HCT116 (cell line): ENCODE measurements around the gene GPR176. TPM values are rescaled to one million over a fixed set of nuclear protein-coding genes. Genes with fewer than 3 reads are reported as not detected.

ENCODE experiments used
- ATAC-seq: fragments of 200-7000 bp; cut with Tn5 transposase; 2 replicates; pipeline ENCODE4 v1.9.1; 2020; ENCODE audit warnings: mild to moderate bottlenecking, moderate library complexity
- BruUV-seq: library from RNA; stranded (reverse); fragments of 400-500 nt; replicated peaks from 2 replicates; lab custom pipeline; 2021; lab: Mats Ljungman, UMichigan
- CTCF ChIA-PET: fragments of 300-600 bp; sonication (Branson Sonifier 250); formaldehyde crosslinking; loops from one replicate; lab custom pipeline; 2021; ENCODE audit warnings: antibody characterized with exemption; lab: Charles Lee
- POLR2A ChIA-PET: fragments of 300-600, 350-600 bp; sonication (Branson Sonifier 250); formaldehyde crosslinking; loops from one replicate; lab custom pipeline; 2021; ENCODE audit warnings: antibody characterized with exemption; lab: Charles Lee
- RAD21 ChIA-PET, 2 experiments: fragments of 300-600 bp; sonication (Branson Sonifier 250); formaldehyde crosslinking; loops; one replicate each; lab custom pipeline; 2023; ENCODE audit warnings: low total read pairs in 2 of 2; ENCODE audit not compliant: uncharacterized antibody in 2 of 2, unreplicated experiment in 2 of 2, low non-redundant PET in 1 of 2; lab: Charles Lee
- DNase-seq: peaks from one replicate; pipeline ENCODE4 v3.0.0-alpha.2; 2010; ENCODE audit warnings: low read depth, low spot score
- H2AFZ ChIP-seq: fragments of 200-600 bp; shearing (Covaris generic), sonication (generic); 2 replicates; pipeline ENCODE4 v1.6.1; 2017; ENCODE audit warnings: low read depth, mixed run types, mixed read lengths, antibody characterized with exemption, low read length; ENCODE audit not compliant: poor library complexity, severe bottlenecking
- H3K27ac ChIP-seq: 2 replicates; pipeline ENCODE4 v1.5.1; 2012; ENCODE audit warnings: low read depth, low read length
- H3K27me3 ChIP-seq: fragments of 200-600 bp; sonication (generic); 2 replicates; pipeline ENCODE4 v1.6.1; 2016; ENCODE audit warnings: mixed run types, low read length, mixed read lengths; ENCODE audit not compliant: insufficient read depth
- H3K36me3 ChIP-seq, 2 experiments: fragments of 200-500 bp in 1 of 2; fragments of 200-600 bp in 1 of 2; sonication (Bioruptor generic) in 1 of 2; sonication (generic) in 1 of 2; 2 replicates each; pipeline versions ENCODE4 v1.5.1 to v1.6.1; 2014 to 2016; ENCODE audit warnings: low read length in 2 of 2, inconsistent platforms in 1 of 2, mixed read lengths in 1 of 2, mixed run types in 1 of 2; ENCODE audit not compliant: insufficient read depth in 2 of 2, control insufficient read depth in 1 of 2
- H3K4me1 ChIP-seq, 2 experiments: fragments of 200-600 bp in 1 of 2; sonication (generic) in 1 of 2; 2 replicates each; pipeline versions ENCODE4 v1.5.1 to v1.6.1; 2012 to 2017; ENCODE audit warnings: low read length in 2 of 2, inconsistent platforms in 1 of 2, mild to moderate bottlenecking in 1 of 2, mixed read lengths in 1 of 2, mixed run types in 1 of 2, moderate library complexity in 1 of 2; ENCODE audit not compliant: insufficient read depth in 2 of 2, control insufficient read depth in 1 of 2
- H3K4me2 ChIP-seq: fragments of 200-600 bp; sonication (generic); 2 replicates; pipeline ENCODE4 v1.6.1; 2017; ENCODE audit warnings: mixed run types, low read length, mixed read lengths
- H3K4me3 ChIP-seq, 2 experiments: fragments of 200-600 bp in 1 of 2; sonication (generic) in 1 of 2; replicated peaks in 1 of 2; 2 replicates each; pipeline ENCODE4 v1.5.1; 2011 to 2016; ENCODE audit warnings: low read length in 2 of 2, control low read depth in 1 of 2, low read depth in 1 of 2, mild to moderate bottlenecking in 1 of 2, mixed read lengths in 1 of 2, mixed run types in 1 of 2
- H3K79me2 ChIP-seq: fragments of 200-600 bp; sonication (generic); 2 replicates; pipeline ENCODE4 v1.6.1; 2017; ENCODE audit warnings: mild to moderate bottlenecking, mixed run types, low read length, moderate library complexity, mixed read lengths; ENCODE audit not compliant: insufficient read depth
- H3K9ac ChIP-seq: fragments of 200-600 bp; sonication (generic); 2 replicates; pipeline ENCODE4 v1.6.1; 2016; ENCODE audit warnings: low read length, mixed read lengths
- H3K9me2 ChIP-seq: fragments of 200-600 bp; sonication (generic), shearing (Covaris generic); 2 replicates; pipeline ENCODE4 v1.6.1; 2017; ENCODE audit warnings: mixed run types, mild to moderate bottlenecking, moderate library complexity; ENCODE audit not compliant: insufficient read depth
- H3K9me3 ChIP-seq, 2 experiments: fragments of 200-500 bp in 1 of 2; fragments of 200-600 bp in 1 of 2; sonication (Bioruptor generic) in 1 of 2; sonication (generic) in 1 of 2; 2 replicates each; pipeline ENCODE4 v1.6.1; 2014 to 2017; ENCODE audit warnings: low read length in 2 of 2, mixed read lengths in 2 of 2, inconsistent platforms in 1 of 2, low read depth in 1 of 2, mild to moderate bottlenecking in 1 of 2, mixed run types in 1 of 2, moderate library complexity in 1 of 2; ENCODE audit not compliant: control insufficient read depth in 1 of 2, insufficient read depth in 1 of 2
- H4K20me1 ChIP-seq: fragments of 200-600 bp; sonication (generic), shearing (Covaris generic); 2 replicates; pipeline ENCODE4 v1.6.1; 2017; ENCODE audit warnings: mixed run types, mild to moderate bottlenecking, moderate library complexity; ENCODE audit not compliant: insufficient read depth
- CBX3 ChIP-seq: IDR thresholded peaks from 2 replicates; pipeline ENCODE4 v1.6.1; 2012; ENCODE audit warnings: low read depth
- EZH2 ChIP-seq: fragments of 200-600 bp; sonication (generic); IDR thresholded peaks from 2 replicates; pipeline ENCODE4 v1.6.1; 2017; ENCODE audit warnings: antibody characterized with exemption, mixed run types
- MAX ChIP-seq: IDR thresholded peaks from 2 replicates; pipeline ENCODE4 v1.6.1; 2012
- POLR2AphosphoS5 ChIP-seq: IDR thresholded peaks from 2 replicates; pipeline ENCODE4 v1.6.1; 2011; ENCODE audit warnings: mild to moderate bottlenecking, low read depth, low read length, moderate library complexity
- RAD21 ChIP-seq: IDR thresholded peaks from 2 replicates; pipeline ENCODE4 v1.6.1; 2012; ENCODE audit warnings: low read depth, mild to moderate bottlenecking
- REST ChIP-seq: IDR thresholded peaks from 2 replicates; pipeline ENCODE4 v1.6.1; 2012; ENCODE audit warnings: low read depth
- SIN3A ChIP-seq: IDR thresholded peaks from 2 replicates; pipeline ENCODE4 v1.6.1; 2012; ENCODE audit warnings: low read depth
- SP1 ChIP-seq: IDR thresholded peaks from 2 replicates; pipeline ENCODE4 v1.6.1; 2012; ENCODE audit warnings: low read depth
- SRF ChIP-seq: IDR thresholded peaks from 2 replicates; pipeline ENCODE4 v1.6.1; 2012; ENCODE audit warnings: low read depth
- YY1 ChIP-seq: IDR thresholded peaks from 2 replicates; pipeline ENCODE4 v1.6.1; 2011; ENCODE audit warnings: low read length, low read depth, moderate library complexity, mild to moderate bottlenecking; ENCODE audit not compliant: insufficient replicate concordance; ENCODE audit errors: extremely low read depth
- ZBTB33 ChIP-seq: IDR thresholded peaks from 2 replicates; pipeline ENCODE4 v1.6.1; 2011; ENCODE audit warnings: mild to moderate bottlenecking, low read length, moderate library complexity; ENCODE audit not compliant: insufficient replicate concordance; ENCODE audit errors: extremely low read depth
- ZNF274 ChIP-seq: fragments of 200-500 bp; sonication (Bioruptor generic); IDR thresholded peaks from 2 replicates; pipeline ENCODE4 v1.6.1; 2014; ENCODE audit warnings: mild to moderate bottlenecking, low read depth, low read length, inconsistent platforms
- intact Hi-C: fragments of 100-400 bp; cut with micrococcal nuclease; formaldehyde crosslinking; loops from 2 replicates; pipeline ENCODE4 v1.10.0; 2022
- total RNA-seq: library from RNA; stranded (reverse); gene quantifications from one replicate; pipeline ENCODE4 v1.2.1, GENCODE V29; 2021; ENCODE audit not compliant: unreplicated experiment

The GPR176 gene
- total RNA-seq, 1 experiment from 2014 or later = 1.7 TPM

DNA sequence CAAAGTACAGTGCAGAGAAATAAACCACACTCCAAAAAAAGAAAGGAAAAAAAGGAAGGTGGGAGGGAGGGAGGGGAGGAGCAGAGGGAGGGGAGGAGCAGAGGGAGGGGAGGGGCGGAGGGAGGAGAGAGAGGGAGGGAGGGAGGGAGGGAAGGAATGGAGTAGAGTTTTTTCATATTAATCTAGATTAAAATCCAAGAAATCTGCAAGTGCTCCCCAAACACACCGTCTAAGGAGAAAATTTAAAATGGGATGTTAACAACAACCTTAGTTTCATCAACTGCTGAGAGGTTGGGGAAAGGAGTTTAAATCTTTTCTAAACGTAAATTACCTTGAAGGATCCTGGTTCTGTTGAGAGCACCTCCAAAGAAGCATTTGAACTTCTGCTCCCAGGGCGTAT, 144.0 kb downstream of the GPR176 start:
- H3K9me2 ChIP-seq = no peaks in the 10 kb centered on the region
- no peaks in the 10 kb centered on the region for H3K79me2 ChIP-seq
- no peaks in the 10 kb centered on the region for H3K9me3 ChIP-seq
- H2AFZ ChIP-seq = no peak overlapping the region
- no peaks in the 10 kb centered on the region for H3K4me1 ChIP-seq
- CTCF ChIA-PET = no interaction called here
- H3K4me3 ChIP-seq = no peak overlapping the region
- intact Hi-C loops = no loop called here
- RAD21 ChIA-PET = no interaction called here
- TF ChIP-seq EZH2 (no peak), ZNF274 (no peak), REST (no peak), SP1 (no peak), ZBTB33 (no peak), POLR2AphosphoS5 (no peak), YY1 (no peak), RAD21 (no peak), MAX (no peak), SIN3A (no peak), SRF (no peak), CBX3 (no peak)
- POLR2A ChIA-PET = no interaction called here
- ATAC-seq = no peak
- DNase-seq = no peak
- H3K4me2 ChIP-seq = no peak overlapping the region
- H3K27ac ChIP-seq = no peak overlapping the region
- no TSS peak for BruUV-seq
- no peaks in the 10 kb centered on the region for H3K27me3 ChIP-seq
- H4K20me1 ChIP-seq = no peaks in the 10 kb centered on the region
- H3K9ac ChIP-seq = no peak overlapping the region
- H3K36me3 ChIP-seq = no peaks in the 10 kb centered on the region
